Measurements from ENCODE around the gene RTN4RL2. TPM values are rescaled to one million over a fixed set of nuclear protein-coding genes. Genes with fewer than 3 reads are reported as not detected.

The RTN4RL2 gene
- total RNA-seq, 1 experiment from 2014 or later: 7.0 TPM

DNA sequence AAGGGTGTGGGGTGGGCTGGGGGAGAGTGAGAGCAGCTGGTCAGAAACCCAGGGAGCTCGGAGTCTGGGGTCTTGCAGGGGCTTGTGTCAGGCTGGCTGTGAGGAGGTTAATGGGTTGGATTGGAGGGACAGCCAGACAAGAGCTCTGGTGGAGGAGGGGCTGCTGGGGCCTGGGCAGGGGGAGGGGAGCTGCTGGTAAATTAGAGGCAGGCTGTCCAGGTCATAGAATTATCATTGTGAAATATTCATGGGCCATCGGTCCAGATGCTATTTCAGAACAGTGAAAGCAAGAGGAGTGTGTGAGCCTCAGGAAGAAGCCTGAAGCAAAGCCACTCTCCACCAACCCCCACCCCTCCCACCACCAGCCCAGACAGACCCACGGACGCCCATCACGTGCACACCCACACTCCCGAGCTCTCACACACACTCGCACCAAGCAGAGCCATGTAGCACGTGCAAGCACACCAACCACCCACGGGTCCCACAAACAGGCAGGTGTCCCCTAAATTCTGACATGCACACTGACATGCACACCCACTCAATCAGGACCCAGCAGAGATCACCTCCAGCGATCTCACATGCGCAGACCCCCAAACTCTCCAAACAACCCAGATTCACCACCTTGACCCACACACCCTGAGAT lies 18.8 kb downstream of the RTN4RL2 start:
- no CpG with 5 or more reads among the region's 11 CpGs for WGBS (ENCODE audit: extremely low coverage, insufficient read length, low lambda C conversion rate)

More for the DNA sequence above, 18.8 kb downstream of the RTN4RL2 start:
- Histone ChIP-seq H3K79me1 (ENCODE audit: insufficient read depth, low read depth, low read length, poor library complexity, severe bottlenecking) (no peaks in the 10 kb centered on the region), H4K8ac (replicated peaks; ENCODE audit: insufficient read length, low read depth, low read length) (no peak overlapping the region), H2BK12ac (ENCODE audit: insufficient read length, low read depth, low read length) (no peak overlapping the region), H3K9ac (ENCODE audit: extremely low read depth, insufficient read length, low read length) (no peak overlapping the region), H2BK5ac (ENCODE audit: insufficient read length, low read length) (no peak overlapping the region), H2AFZ (ENCODE audit: low read length) (no peak overlapping the region), H3K56ac (ENCODE audit: insufficient read length, low read depth, low read length) (no peak overlapping the region), H3K27ac (ENCODE audit: insufficient read length, low read depth, low read length) (no peak overlapping the region), H3T11ph (ENCODE audit: low read length) (no peak overlapping the region), H3K4me1 (ENCODE audit: insufficient read depth, low read length) (peaks cover 2% of the 10 kb centered on the region; the same call in 1 of the 2 replicates), H3K4ac (ENCODE audit: low read depth, low read length) (no peak overlapping the region), H3K23me2 (ENCODE audit: insufficient read length, low read depth, low read length, poor library complexity, severe bottlenecking) (peaks cover 21% of the 10 kb centered on the region), H3K18ac (ENCODE audit: insufficient read length, low read depth, low read length) (no peak overlapping the region), H3K4me2 (ENCODE audit: insufficient read depth, insufficient read length, low read length) (no peak overlapping the region), H4K5ac (ENCODE audit: insufficient read length, low read depth, low read length) (no peak overlapping the region), H4K91ac (ENCODE audit: insufficient read length, low read depth, low read length) (no peak overlapping the region), H3K23ac (ENCODE audit: insufficient read length, low read depth, low read length) (no peak overlapping the region), H3K27me3 (ENCODE audit: insufficient read depth, low read length) (peaks cover 6% of the 10 kb centered on the region; the same call in 1 of the 2 replicates), H3K9me3 (ENCODE audit: control insufficient read depth, low read depth, low read length) (no peaks in the 10 kb centered on the region), H2BK20ac (ENCODE audit: low read depth, low read length, poor library complexity, severe bottlenecking) (no peak overlapping the region), H4K20me1 (ENCODE audit: control insufficient read depth, insufficient read depth, insufficient read length) (no peaks in the 10 kb centered on the region), H2AK5ac (ENCODE audit: insufficient read length, low read length) (no peak overlapping the region), H2BK15ac (ENCODE audit: low read depth, low read length) (no peak overlapping the region), H2BK120ac (ENCODE audit: low read depth, low read length, poor library complexity, severe bottlenecking) (no peak overlapping the region), H3K14ac (ENCODE audit: insufficient read depth, low read length) (no peak overlapping the region), H3K79me2 (ENCODE audit: insufficient read depth, low read length) (no peaks in the 10 kb centered on the region)
- no peak overlapping the region; a peak in 1 of 7 replicates for H3K27ac Mint-ChIP-seq
- H3K4me1 Mint-ChIP-seq: peaks cover 24 to 64% of the 10 kb centered on the region in 2 experiments
- no peak for DNase-seq
- peaks cover 0 to 2% (median 0%) of the 10 kb centered on the region in 3 experiments; a peak in 1 of 7 replicates for H3K36me3 Mint-ChIP-seq (ENCODE audit: insufficient read depth in 1 of 3, low read depth in 3 of 3)
- H3K9me3 Mint-ChIP-seq: no peaks in the 10 kb centered on the region; a peak in 2 of 5 replicates
- TF ChIP-seq, protein P1, sequence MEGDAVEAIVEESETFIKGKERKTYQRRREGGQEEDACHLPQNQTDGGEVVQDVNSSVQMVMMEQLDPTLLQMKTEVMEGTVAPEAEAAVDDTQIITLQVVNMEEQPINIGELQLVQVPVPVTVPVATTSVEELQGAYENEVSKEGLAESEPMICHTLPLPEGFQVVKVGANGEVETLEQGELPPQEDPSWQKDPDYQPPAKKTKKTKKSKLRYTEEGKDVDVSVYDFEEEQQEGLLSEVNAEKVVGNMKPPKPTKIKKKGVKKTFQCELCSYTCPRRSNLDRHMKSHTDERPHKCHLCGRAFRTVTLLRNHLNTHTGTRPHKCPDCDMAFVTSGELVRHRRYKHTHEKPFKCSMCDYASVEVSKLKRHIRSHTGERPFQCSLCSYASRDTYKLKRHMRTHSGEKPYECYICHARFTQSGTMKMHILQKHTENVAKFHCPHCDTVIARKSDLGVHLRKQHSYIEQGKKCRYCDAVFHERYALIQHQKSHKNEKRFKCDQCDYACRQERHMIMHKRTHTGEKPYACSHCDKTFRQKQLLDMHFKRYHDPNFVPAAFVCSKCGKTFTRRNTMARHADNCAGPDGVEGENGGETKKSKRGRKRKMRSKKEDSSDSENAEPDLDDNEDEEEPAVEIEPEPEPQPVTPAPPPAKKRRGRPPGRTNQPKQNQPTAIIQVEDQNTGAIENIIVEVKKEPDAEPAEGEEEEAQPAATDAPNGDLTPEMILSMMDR (conservative IDR thresholded peaks at IDR 0.05): no peak
- peak overlapping the region in 1 of 2 experiments; percentile 45; a peak in 3 of 5 replicates for H3K4me3 Mint-ChIP-seq
- H3K27me3 Mint-ChIP-seq (ENCODE audit: low read depth): peaks cover 93% of the 10 kb centered on the region
